ENCODE results near the gene FANCC.

Gene FANCC

DNA sequence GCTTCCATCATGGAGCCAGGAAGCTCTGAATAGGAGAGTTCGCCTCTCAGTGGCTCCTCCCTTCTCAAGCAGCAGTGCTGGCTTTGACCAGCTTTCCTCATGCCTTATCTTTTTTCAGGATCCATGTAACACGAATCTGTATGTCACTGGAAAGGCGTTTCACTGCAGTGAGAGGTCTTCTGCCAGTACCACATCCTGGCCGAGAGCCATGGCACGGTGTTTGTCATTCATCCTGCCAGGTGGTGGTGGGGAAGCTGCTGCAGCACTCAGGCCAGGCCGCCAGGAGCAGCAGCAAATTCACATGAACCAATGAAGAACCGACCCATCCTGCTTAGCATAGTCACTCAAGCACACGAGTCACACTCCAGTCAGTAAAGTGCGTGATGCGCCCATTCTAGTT, 179.0 kb downstream of the FANCC start:
- Histone ChIP-seq H3K4me1 (ENCODE audit: insufficient read depth, low read length) (peaks cover 6% of the 10 kb centered on the region), H3K9ac (ENCODE audit: low read depth, low read length) (no peak overlapping the region), H3K36me3 (ENCODE audit: insufficient read depth, low read length) (no peaks in the 10 kb centered on the region), H3K9me3 (ENCODE audit: control insufficient read depth, insufficient read depth, low read length) (no peaks in the 10 kb centered on the region)

- Histone ChIP-seq H3K9ac (ENCODE audit: low read depth, low read length) (no peak overlapping the region), H3K36me3 (ENCODE audit: insufficient read depth, low read length) (no peaks in the 10 kb centered on the region), H3K9me3 (ENCODE audit: control insufficient read depth, insufficient read depth, low read length) (no peaks in the 10 kb centered on the region), H3K4me1 (ENCODE audit: insufficient read depth, low read length) (peaks cover 14% of the 10 kb centered on the region)
Measured at GRCh38 chr9:95137587-95138145, 179.8 kb downstream of the FANCC start.

GRCh38 chr9:95135756-95136155, 181.8 kb downstream of the FANCC start:
- Histone ChIP-seq H3K9me3 (ENCODE audit: control insufficient read depth, insufficient read depth, low read length) (no peaks in the 10 kb centered on the region), H3K9ac (ENCODE audit: low read depth, low read length) (no peak overlapping the region), H3K36me3 (ENCODE audit: insufficient read depth, low read length) (no peaks in the 10 kb centered on the region), H3K4me1 (ENCODE audit: insufficient read depth, low read length) (peaks cover 25% of the 10 kb centered on the region)

DNA sequence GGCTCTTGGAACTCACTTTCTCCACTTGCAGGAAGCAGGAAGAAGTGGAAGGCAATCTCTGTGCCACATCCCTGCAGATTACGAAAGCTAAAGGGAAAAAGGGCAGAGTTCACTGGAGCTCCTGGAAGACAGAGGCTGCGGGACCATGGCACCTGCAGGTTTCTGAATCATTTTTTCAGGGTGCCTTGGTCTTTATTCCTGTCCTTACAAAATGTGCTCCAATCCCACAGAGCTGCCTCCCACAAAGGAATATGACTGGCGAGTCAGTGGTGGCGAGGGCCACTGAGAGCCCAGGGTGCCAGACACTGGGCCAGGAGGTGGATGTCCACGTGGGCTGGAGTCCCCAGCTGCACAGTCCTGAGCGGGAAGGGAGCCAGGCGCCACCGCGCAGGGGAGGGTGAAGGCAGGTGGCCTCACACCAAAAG, 183.0 kb downstream of the FANCC start:
- Histone ChIP-seq H3K4me1 (ENCODE audit: insufficient read depth, low read length) (peaks cover 34% of the 10 kb centered on the region), H3K9me3 (ENCODE audit: control insufficient read depth, insufficient read depth, low read length) (no peaks in the 10 kb centered on the region), H3K9ac (ENCODE audit: low read depth, low read length) (no peak overlapping the region), H3K36me3 (ENCODE audit: insufficient read depth, low read length) (no peaks in the 10 kb centered on the region)

- Histone ChIP-seq H3K9me3 (ENCODE audit: control insufficient read depth, insufficient read depth, low read length) (no peaks in the 10 kb centered on the region), H3K36me3 (ENCODE audit: insufficient read depth, low read length) (no peaks in the 10 kb centered on the region), H3K9ac (ENCODE audit: low read depth, low read length) (no peak overlapping the region), H3K4me1 (ENCODE audit: insufficient read depth, low read length) (peaks cover 38% of the 10 kb centered on the region)
Measured at GRCh38 chr9:95133325-95133705, 184.2 kb downstream of the FANCC start.

GRCh38 chr9:95132366-95133324, 184.9 kb downstream of the FANCC start:
- no peak overlapping the region for H3K9ac ChIP-seq (ENCODE audit: low read depth, low read length)
- no peaks in the 10 kb centered on the region for H3K36me3 ChIP-seq (ENCODE audit: insufficient read depth, low read length)
- peaks cover 42% of the 10 kb centered on the region for H3K4me1 ChIP-seq (ENCODE audit: insufficient read depth, low read length)
- H3K9me3 ChIP-seq (ENCODE audit: control insufficient read depth, insufficient read depth, low read length), result no peaks in the 10 kb centered on the region

DNA sequence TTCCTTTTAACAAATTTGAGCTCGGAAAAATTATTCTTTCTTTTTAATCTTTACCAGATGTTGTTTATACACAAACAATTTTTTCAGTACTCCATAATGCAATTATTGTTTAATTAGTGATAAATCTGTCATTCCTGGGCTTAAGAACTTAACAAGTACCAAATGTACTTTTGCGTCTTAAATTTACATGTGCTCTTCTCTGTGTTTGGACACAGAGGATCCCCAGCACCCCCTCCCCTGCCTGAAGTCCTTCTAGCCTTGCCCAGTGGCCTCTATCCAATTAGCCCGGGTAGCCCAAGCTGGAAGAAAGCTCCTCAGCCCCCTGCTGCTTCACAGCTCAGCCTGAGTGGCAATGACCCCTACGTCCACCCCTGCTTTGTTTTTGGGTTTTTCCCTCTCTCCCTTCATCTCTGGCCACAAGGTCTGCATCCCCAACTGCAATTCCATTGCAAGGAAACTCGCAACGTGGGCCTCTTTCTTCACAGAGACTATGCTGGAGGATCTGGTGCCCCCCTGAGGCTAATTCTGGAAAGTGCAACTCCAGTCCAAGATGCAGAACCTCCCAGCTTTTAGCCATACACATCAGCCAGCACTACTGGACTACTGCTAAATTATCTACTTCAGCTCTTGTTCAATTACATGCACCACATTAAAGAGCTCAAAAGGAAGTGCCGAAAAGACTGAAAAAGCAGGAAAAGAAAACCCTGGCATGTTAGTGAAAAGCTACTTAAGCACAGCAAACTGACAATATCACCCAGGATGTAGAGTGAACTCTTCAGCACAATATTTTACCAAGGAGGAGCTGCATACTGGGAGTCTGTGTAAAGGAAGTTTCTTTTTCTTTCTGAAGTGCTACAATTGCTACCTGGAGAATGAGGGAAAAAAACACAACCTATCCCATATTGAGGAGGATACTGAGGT, 186.2 kb downstream of the FANCC start:
- Histone ChIP-seq H3K4me1 (ENCODE audit: insufficient read depth, low read length) (peaks cover 42% of the 10 kb centered on the region), H3K9ac (ENCODE audit: low read depth, low read length) (peak overlapping the region; percentile 17; the same call in 1 of the 2 replicates), H3K36me3 (ENCODE audit: insufficient read depth, low read length) (no peaks in the 10 kb centered on the region), H3K9me3 (ENCODE audit: control insufficient read depth, insufficient read depth, low read length) (no peaks in the 10 kb centered on the region)

DNA sequence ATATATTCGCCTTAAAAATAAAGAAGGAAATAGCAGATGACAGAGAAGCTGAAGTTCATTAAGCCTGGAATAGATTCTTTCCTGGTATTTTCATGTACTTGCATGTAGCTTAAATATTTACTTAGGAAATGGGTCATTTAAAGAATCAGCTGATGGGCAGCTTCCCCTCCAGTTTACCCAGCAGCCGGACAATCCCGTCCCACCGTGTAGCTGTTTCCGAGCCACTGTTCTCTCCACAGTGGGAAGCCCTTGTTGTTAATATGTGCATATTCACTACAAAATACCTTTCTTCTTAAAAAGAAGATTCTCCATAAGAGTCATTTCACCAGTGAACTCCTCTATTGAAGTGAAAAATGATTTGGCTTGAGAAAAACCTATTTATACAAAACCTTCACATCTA, 187.0 kb downstream of the FANCC start:
- H3K36me3 ChIP-seq (ENCODE audit: insufficient read depth, low read length), result no peaks in the 10 kb centered on the region
- H3K9ac ChIP-seq (ENCODE audit: low read depth, low read length), result no peak overlapping the region
- no peaks in the 10 kb centered on the region for H3K9me3 ChIP-seq (ENCODE audit: control insufficient read depth, insufficient read depth, low read length)
- H3K4me1 ChIP-seq (ENCODE audit: insufficient read depth, low read length), result peaks cover 42% of the 10 kb centered on the region

DNA sequence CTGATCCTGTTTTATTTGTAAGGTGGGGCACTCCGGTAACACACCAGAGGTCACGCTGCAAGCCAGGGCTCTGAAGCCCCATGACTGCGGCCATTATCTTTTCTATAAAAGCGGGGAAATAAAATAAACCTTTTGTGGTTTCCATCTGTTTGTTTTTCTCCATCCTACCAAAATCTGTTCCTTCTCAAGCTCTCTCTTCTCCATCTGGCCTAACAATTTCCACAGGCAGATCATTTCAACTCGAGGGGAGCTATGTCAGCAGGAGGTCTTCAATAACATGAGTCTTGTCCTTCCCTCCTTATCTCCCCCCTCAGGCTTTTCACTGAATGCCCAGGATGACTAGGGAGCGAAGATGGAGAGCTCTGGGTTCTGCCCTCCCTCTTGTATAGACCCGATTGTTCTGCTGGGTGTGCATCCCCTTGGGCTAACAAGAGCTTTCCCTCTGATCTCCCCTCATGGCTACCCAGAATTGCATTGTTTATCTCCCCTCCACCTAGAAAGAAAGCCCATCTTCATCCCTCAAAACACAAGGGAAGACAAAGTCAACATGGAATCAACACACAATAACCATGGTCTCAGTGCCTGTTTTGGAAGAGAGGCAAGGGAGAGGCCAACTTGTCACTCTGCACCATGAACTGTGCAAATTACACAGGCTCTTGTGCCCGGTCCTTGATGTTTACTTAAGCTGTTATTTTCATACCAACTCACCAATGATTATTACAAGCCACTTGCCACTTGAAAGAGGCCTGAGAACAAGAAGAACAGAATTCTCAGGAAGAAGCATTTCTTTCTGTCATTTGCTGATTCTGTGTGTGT, 187.8 kb downstream of the FANCC start:
- Histone ChIP-seq H3K9me3 (ENCODE audit: control insufficient read depth, insufficient read depth, low read length) (no peaks in the 10 kb centered on the region), H3K9ac (ENCODE audit: low read depth, low read length) (no peak overlapping the region), H3K4me1 (ENCODE audit: insufficient read depth, low read length) (peaks cover 42% of the 10 kb centered on the region), H3K36me3 (ENCODE audit: insufficient read depth, low read length) (no peaks in the 10 kb centered on the region)

- Histone ChIP-seq H3K9me3 (ENCODE audit: control insufficient read depth, insufficient read depth, low read length) (no peaks in the 10 kb centered on the region), H3K36me3 (ENCODE audit: insufficient read depth, low read length) (no peaks in the 10 kb centered on the region), H3K4me1 (ENCODE audit: insufficient read depth, low read length) (peaks cover 39% of the 10 kb centered on the region), H3K9ac (ENCODE audit: low read depth, low read length) (no peak overlapping the region)
Measured at GRCh38 chr9:95128177-95128524, 189.4 kb downstream of the FANCC start.

- Histone ChIP-seq H3K9ac (ENCODE audit: low read depth, low read length) (peak overlapping the region; percentile 49; the same call in 1 of the 2 replicates), H3K9me3 (ENCODE audit: control insufficient read depth, insufficient read depth, low read length) (no peaks in the 10 kb centered on the region), H3K4me1 (ENCODE audit: insufficient read depth, low read length) (peaks cover 32% of the 10 kb centered on the region), H3K36me3 (ENCODE audit: insufficient read depth, low read length) (no peaks in the 10 kb centered on the region)
Measured at GRCh38 chr9:95127249-95128176, 190.0 kb downstream of the FANCC start.

GRCh38 chr9:95126739-95127138, 190.8 kb downstream of the FANCC start:
- Histone ChIP-seq H3K36me3 (ENCODE audit: insufficient read depth, low read length) (no peaks in the 10 kb centered on the region), H3K9me3 (ENCODE audit: control insufficient read depth, insufficient read depth, low read length) (no peaks in the 10 kb centered on the region), H3K4me1 (ENCODE audit: insufficient read depth, low read length) (peaks cover 26% of the 10 kb centered on the region), H3K9ac (ENCODE audit: low read depth, low read length) (no peak overlapping the region)

GRCh38 chr9:95125652-95126051, 191.9 kb downstream of the FANCC start:
- Histone ChIP-seq H3K9ac (ENCODE audit: low read depth, low read length) (no peak overlapping the region), H3K9me3 (ENCODE audit: control insufficient read depth, insufficient read depth, low read length) (no peaks in the 10 kb centered on the region), H3K36me3 (ENCODE audit: insufficient read depth, low read length) (no peaks in the 10 kb centered on the region), H3K4me1 (ENCODE audit: insufficient read depth, low read length) (peaks cover 27% of the 10 kb centered on the region)

All from ES-I3 (cell line).